Ecto neural progenitor cell (in vitro differentiated cells): ENCODE results near the gene CDK13.
"Not testable (repeated sequence)": the region's sequence is repeated elsewhere in the genome, so short reads cannot be mapped to it uniquely, and the experiment has no call there.

Experiments
- DNase-seq: peaks from one replicate; pipeline ENCODE4 v3.0.0-alpha.2; 2018; ENCODE audit warnings: low spot score

The CDK13 gene

DNA sequence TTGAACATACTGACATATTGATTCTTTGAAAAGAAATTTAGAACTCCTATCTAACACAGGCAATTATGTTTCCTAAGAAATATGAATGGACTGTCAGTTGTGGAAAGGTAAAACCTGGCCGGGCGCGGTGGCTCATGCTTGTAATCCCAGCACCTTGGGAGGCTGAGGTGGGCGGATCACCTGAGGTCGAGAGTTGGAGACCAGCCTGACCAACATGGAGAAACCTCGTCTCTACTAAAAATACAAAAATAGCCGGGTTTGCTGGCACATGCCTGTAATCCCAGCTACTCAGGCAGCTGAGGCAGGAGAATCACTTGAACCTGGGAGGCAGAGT lies 198.2 kb downstream of the CDK13 start:
- DNase-seq, result not testable (repeated sequence)

DNA sequence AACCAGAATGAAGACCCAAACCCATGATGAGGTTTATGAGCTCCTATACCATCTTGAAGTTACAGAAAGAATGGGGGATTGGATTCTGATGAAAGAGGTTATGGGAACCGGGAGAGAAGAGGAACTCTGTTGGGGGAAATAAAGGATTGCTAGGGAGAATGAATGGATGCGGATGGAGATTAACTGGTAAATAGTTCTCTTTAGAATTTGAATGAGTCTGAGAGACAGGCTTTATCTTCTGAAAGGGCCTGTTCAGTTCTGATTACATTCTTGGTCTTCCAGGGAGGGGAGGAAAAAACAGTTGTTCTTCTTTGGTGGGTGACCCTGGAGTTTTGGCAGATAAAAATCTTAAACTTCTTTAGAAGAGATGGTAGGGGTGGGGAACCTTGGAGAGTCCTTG lies 198.6 kb downstream of the CDK13 start:
- no peak for DNase-seq
